Measurements from ENCODE around the gene SLC36A3.
"Not testable (repeated sequence)": the region's sequence is repeated elsewhere in the genome, so short reads cannot be mapped to it uniquely, and the experiment has no call there.

The SLC36A3 gene

GRCh38 chr5:151303666-151304065 is at the start of gene SLC36A3:
SLC36A3 (minus strand) TSS chr5:151303766; CDS start chr5:151303354, 412 bp downstream.
- no peak for DNase-seq (ENCODE audit: low read depth in 2 of 2)

GRCh38 chr5:151351671-151352070 is 48.1 kb upstream of the SLC36A3 start:
- DNase-seq (ENCODE audit: low read depth in 2 of 2), result no peak

- no peak for DNase-seq (ENCODE audit: low read depth in 2 of 2)
Measured at GRCh38 chr5:151348789-151349188, 45.2 kb upstream of the SLC36A3 start.

GRCh38 chr5:151347369-151347768 is 43.8 kb upstream of the SLC36A3 start, which contains the start of gene SLC36A2:
SLC36A2 (minus strand) TSS chr5:151347559; CDS start chr5:151347460, 99 bp downstream.
- no peak for DNase-seq (ENCODE audit: low read depth in 2 of 2)

GRCh38 chr5:151345808-151346478 is 42.4 kb upstream of the SLC36A3 start:
- no peak for DNase-seq (ENCODE audit: low read depth in 2 of 2)

GRCh38 chr5:151345187-151345807 is 41.7 kb upstream of the SLC36A3 start:
- no peak for DNase-seq (ENCODE audit: low read depth in 2 of 2)

GRCh38 chr5:151344088-151344487 is 40.5 kb upstream of the SLC36A3 start:
- no peak for DNase-seq (ENCODE audit: low read depth in 2 of 2)

GRCh38 chr5:151340004-151340403 is 36.4 kb upstream of the SLC36A3 start:
- no peak for DNase-seq (ENCODE audit: low read depth in 2 of 2)

GRCh38 chr5:151338734-151339133 is 35.2 kb upstream of the SLC36A3 start:
- no peak for DNase-seq (ENCODE audit: low read depth in 2 of 2)

- no peak for DNase-seq (ENCODE audit: low read depth in 2 of 2)
Measured at GRCh38 chr5:151332857-151333256, 29.3 kb upstream of the SLC36A3 start.

- DNase-seq (ENCODE audit: low read depth in 2 of 2), result no peak
Measured at GRCh38 chr5:151328734-151329133, 25.2 kb upstream of the SLC36A3 start.

- DNase-seq (ENCODE audit: low read depth in 2 of 2), result no peak
Measured at GRCh38 chr5:151327585-151327984, 24.0 kb upstream of the SLC36A3 start.

GRCh38 chr5:151326266-151326665 is 22.7 kb upstream of the SLC36A3 start:
- DNase-seq (ENCODE audit: low read depth in 2 of 2), result no peak

- DNase-seq (ENCODE audit: low read depth in 2 of 2), result no peak
Measured at GRCh38 chr5:151320481-151320880, 16.9 kb upstream of the SLC36A3 start.

- no peak for DNase-seq (ENCODE audit: low read depth in 2 of 2)
Measured at GRCh38 chr5:151318850-151319732, 15.5 kb upstream of the SLC36A3 start.

- no peak for DNase-seq (ENCODE audit: low read depth in 2 of 2)
Measured at GRCh38 chr5:151317871-151318270, 14.3 kb upstream of the SLC36A3 start.

- DNase-seq (ENCODE audit: low read depth in 2 of 2), result no peak
Measured at GRCh38 chr5:151315998-151316597, 12.5 kb upstream of the SLC36A3 start.

GRCh38 chr5:151313357-151313756 is 9.8 kb upstream of the SLC36A3 start:
- DNase-seq (ENCODE audit: low read depth in 2 of 2), result no peak

- DNase-seq (ENCODE audit: low read depth in 2 of 2), result no peak
Measured at GRCh38 chr5:151312756-151313324, 9.3 kb upstream of the SLC36A3 start.

GRCh38 chr5:151310932-151311331 is 7.4 kb upstream of the SLC36A3 start:
- no peak for DNase-seq (ENCODE audit: low read depth in 2 of 2)

GRCh38 chr5:151309821-151310220 is 6.3 kb upstream of the SLC36A3 start:
- not testable (repeated sequence) for DNase-seq (ENCODE audit: low read depth in 2 of 2)

- DNase-seq (ENCODE audit: low read depth in 2 of 2), result not testable (repeated sequence)
Measured at GRCh38 chr5:151309266-151309665, 5.7 kb upstream of the SLC36A3 start.

All from activated CD8-positive, alpha-beta memory T cell treated with anti-CD3 and anti-CD28 coated beads for 4 hours (primary cell).